ENCODE measurements around the gene HAGH.
A peak's percentile ranks its signal among the peaks of the same experiment; 100 is the strongest.

HAGH gene

DNA sequence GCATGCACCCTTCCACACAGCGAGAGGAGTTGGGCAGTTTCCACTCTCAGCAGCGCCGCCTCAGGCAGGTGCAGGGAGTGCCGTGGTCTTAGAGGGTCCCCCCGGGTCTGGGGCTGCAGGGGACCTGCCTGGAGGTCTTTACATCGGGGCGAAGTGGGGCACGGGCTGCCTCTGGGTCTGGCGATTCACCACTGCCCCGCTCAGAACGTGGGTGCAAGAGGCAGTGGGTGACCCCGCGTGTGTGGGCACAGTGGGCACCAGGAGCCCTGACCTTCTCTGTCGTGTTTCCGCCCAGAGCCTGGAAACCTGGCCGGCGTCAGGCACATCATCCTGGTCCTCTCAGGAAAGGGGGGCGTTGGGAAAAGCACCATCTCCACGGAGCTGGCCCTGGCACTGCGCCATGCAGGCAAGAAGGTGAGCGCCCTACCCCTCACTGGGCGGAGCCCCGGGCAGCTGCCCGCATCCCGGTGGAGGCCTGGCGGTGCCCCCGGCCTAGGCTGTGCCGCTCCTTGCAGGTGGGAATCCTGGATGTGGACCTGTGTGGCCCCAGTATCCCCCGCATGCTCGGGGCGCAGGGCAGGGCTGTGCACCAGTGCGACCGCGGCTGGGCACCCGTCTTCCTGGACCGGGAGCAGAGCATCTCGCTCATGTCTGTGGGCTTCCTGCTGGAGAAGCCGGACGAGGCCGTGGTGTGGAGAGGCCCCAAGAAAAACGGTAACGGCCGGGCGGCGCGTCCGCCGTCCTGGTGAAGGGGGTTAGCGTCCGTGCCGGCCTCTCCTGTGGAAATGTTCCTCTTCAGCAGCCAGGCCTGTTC is 40.2 kb downstream of the HAGH start:
- DNase-seq (ENCODE audit: low read depth in 2 of 2): no peak

DNA sequence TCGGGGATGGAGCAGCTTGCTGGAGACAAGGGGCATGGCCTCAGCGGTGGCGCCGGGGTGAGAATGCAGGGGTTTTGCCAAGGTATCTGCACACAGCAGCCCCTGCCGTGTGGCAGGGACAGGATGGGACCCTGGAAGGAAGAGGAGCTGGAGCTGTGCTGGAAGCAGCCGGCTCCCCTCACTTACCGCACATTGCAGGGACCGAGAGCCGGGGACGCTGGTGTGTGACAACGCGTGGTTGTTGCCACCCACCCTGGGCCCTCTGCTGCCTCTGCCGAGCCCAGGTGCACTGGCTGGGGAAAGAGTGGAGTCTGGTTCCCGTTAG is 40.8 kb downstream of the HAGH start:
- DNase-seq (ENCODE audit: low read depth in 2 of 2): no peak

DNA sequence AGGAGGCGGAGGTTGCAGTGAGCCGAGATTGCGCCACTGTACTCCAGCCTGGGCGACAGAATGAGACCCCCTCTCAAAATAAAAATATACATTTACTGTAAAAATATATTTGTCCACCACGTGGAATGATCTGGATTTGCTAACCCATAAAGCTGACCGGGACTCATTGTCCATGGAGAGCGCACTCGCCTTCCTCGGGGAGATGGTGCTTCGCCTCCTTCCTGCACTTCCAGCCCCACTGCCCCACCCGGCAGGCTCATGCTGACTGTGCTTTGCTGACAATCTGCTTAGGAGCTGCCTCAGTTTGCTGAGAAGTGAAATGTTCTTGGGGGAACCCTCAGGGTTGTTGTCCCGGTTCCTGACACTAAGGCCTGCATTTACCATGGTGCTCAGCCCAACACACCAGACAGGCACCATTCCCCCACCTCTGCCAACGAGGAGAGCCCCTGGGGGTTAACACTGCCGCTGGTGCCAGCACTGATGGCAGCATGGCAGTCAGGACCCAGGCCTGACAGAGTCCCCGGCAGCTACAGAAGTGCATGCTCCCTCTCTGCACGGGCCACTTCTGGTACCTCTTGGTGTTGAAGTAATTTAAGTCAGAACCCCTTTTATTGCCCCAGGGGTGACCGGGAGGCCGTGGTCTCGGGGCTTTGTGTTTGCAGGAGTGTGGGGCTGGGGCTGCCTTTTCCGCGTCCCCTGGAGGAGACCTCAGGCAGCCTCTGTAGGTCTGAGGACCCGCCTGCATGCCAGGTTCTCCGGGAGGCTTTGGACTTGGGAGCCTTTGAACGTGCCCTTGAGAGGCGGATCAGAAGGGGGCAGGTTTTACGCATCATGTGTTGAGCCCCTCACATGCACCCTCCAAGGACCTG is 41.4 kb downstream of the HAGH start:
- DNase-seq (ENCODE audit: low read depth in 2 of 2): no peak

DNA sequence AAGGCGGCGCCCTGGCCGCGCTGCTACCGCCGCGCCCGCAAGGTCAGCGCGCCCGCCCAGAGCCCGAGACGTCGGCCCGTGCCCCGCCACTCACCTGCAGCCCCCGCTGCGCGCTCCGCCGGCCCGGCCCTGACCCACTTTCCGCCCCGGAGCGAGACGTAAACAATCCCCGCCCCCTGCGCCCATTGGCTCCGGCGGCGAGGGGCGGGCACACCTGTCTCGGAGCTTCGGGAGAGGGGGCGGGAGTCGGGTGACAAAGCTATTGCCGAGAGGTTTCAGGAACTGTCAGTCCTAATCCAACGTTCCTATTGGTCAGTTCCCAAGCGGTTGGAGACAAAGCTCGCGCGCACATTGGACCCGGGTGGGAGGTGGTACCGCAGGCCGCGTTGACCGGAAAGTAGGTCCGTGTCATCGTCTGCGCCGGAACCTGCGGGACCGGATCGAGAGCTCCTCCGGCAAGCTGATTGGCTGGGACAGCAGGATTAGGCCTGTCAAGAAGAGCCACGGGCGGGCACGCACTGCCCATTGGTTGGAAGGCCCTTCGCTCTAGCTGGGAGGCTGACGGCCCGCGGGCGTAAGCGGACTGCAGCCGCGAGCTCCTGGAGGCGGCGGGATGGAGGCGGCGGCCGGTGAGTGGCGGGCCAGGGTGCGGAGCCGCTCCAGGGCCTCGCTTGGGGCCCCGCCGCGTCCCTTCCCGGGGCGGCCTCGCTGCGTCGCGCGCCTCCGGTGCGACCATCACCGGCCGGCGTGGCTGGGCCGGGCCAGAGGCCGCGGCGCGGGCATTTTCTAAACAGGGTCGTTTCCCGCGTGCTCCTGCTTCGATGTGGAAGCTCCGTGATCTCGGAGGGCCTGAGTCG is 44.0 kb downstream of the HAGH start, which contains the start of the genes NUBP2 and SPSB3:
Gene NUBP2 (plus strand): TSS at position 553 of the 857 bp plus-strand sequence. CDS start 61 bp downstream, at position 614.
Gene SPSB3 (minus strand): TSS at position 164 of the 857 bp plus-strand sequence. CDS start 1,088 bp downstream, outside the sequence.
- peak; percentile 82 to 94 for DNase-seq (ENCODE audit: low read depth in 2 of 2)

DNA sequence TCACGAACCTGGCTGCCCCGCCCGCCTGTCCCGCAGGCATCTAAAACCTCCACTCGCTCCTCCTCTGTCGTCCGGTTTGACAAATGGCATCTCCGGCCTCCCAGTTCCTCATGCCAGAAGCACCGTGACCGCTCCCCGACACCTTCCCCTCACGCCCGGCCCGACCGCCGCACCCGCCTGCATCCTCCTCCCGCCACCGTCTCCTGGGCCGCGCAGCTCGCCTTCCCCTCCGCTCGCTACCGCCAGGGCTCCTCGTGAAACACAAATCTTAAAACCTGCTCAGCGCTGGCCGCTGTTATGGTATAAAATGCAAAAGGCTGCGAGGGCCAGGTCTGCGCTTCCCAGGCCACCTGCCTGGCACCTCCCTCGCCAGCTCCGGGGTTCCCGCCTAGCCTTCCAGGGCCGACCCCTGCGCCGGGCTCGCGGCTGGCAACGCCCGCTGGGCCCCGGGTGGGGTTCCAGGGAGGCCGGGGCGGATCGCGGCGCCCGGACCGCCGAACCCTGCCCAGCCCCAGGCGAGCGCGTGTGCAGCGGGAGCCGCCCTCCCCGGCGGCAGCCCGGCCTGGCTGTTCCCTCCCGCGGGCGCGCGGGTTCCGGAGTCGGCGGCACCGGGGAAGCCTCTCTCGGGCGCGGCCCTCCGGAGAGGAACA is 44.7 kb downstream of the HAGH start:
- no peak for DNase-seq (ENCODE audit: low read depth in 2 of 2)

DNA sequence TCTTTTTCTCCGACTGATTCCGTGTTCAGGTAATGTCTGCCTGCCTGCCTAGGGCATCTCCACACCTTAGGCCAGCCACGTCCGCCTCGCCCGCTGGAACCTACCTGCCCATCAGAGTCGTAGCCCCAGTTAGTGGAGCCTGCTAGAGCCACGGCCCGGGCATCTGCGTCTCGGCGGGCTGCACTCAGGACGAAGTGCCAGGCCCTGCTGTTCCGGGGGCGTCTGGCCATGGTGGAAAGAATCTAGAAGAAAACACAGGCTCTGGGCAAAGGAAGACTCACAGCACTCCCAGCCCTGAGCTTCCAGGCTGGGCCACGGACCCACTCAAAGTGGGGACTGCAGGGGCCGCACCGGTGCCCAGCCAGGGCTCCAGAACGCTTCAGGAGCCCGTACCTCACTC is 45.4 kb downstream of the HAGH start:
- DNase-seq (ENCODE audit: low read depth in 2 of 2): no peak

DNA sequence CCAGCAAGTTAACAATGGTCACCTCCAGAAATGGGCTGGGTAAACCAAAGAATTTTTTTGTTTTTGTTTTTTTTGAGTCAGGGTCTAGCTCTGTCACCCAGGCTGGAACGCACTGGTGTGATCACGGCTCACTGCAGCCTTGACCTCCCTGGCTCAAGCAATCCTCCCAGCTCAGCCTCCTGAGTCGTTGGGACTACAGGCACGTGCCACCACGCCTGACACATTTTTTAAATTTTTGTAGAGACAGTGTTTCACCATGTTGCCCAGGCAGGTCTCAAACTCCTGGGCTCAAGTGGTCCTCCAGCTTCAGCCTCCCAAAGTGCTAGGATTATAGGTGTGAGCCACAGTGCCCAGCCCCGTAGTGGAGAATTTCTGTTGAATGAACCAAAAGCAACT is 46.0 kb downstream of the HAGH start:
- no peak for DNase-seq (ENCODE audit: low read depth in 2 of 2)

DNA sequence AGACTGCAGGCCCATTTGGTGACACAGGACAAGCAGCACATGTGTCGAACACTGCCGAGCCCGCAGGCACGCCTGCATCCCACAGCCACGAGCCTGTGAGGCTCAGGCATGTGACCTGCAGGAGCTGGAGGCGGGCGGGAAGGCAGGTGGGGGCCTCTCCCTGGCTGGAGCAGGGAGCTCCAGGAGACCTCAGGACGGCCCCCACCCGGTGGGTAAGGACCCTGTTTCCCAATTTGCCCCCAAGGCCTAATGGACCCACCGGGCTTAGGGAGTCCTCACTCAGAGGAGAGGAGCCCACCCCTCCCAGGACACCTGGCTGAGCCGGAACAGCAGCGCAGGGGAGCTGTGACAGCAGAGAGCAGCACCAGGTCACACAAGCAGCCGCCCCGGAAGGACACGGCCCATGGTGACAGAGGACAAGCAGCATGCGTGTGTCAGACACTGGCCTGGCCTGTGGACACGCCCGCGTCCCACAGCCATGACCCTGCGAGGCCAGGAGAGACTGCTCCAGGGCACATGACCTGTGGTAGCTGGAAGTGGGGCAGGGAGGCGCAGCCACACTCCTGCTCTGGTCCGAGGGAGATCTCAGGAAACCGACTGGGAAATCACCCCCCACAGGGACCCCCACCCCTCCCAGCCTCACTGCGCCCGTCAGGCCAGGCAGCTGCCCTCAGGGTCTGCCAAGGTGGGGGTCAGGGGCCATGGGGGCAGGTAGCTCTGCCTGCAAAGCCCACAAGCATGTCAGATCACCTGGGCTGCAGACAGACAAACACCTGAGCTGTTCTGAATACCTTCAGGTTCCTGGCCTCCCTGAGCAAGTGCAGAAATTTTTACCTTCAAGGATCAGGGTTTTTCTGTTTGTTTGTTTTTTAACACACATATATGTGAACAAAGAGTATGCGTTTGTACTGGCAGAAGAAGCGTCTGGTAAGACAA is 46.6 kb downstream of the HAGH start:
- no peak for DNase-seq (ENCODE audit: low read depth in 2 of 2)

DNA sequence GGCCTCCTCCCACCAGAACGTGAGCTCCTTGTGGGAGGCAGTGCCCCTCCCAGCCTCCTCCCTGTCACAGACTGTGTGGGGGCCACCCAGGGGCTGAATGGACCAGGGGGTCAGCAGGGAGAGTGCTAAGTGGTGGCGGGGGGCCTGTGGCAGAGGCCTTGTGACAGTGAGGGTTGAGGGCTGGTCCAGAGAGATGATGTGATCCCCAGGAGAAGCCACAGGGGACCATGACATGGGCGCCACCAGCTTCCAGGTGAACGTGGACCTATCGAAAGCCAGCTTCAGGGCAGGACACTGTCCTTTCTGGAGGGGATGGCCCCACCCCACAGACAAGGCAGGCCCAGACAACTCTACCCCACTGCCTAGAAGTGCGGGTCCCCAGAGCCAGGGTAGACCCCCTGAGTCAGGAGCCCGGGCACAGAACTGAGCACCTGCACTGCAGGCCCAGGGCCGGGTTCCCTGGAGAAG is 47.4 kb downstream of the HAGH start:
- DNase-seq (ENCODE audit: low read depth in 2 of 2): no peak

DNA sequence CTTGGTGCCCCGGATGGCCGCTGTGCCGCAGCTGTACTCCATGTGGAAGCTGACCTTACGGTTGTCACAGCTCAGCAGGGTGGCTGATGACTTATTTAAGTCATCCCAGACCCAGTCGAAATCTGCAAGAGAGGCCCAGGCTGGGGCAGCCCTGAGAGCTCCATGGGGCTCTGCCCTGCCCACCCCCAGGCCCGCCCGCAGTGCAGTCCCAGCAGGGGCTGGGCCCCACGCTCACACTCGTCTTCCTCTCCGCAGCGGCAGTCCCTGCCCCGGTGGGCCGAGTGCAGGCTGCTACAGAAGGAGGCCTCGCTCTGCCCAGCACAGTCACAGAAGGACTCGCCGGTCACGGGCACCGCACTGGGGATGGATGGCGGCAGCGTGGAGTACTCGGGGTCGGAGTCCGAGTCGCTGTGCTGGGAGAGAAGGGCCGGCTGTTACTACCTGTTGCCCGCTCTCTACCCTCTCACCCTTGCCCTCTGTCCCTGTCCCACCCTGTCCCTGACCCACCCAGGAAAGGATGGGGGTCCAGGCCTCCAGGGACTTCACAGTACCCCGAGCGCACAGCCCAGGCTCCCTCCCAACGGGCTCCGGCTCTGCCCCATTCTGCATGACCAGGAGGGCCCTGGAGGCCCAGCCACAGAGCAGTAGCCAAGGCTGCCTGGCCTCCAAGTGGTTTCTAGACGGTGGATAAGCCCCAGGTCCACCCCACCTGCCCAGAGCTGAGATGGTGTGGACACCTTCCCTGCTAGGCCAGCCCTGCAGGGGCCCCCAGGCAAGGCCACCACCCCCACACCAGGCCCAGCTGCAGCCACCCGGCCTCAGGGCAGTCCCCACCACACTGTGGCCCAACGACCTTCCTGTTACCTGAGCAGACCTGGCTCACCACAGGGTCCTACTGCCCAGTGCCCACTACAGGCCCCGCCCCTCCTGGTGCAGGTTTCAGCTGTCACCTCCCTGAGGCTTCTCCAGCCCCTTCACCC is 48.1 kb downstream of the HAGH start:
- DNase-seq (ENCODE audit: low read depth in 2 of 2): no peak

DNA sequence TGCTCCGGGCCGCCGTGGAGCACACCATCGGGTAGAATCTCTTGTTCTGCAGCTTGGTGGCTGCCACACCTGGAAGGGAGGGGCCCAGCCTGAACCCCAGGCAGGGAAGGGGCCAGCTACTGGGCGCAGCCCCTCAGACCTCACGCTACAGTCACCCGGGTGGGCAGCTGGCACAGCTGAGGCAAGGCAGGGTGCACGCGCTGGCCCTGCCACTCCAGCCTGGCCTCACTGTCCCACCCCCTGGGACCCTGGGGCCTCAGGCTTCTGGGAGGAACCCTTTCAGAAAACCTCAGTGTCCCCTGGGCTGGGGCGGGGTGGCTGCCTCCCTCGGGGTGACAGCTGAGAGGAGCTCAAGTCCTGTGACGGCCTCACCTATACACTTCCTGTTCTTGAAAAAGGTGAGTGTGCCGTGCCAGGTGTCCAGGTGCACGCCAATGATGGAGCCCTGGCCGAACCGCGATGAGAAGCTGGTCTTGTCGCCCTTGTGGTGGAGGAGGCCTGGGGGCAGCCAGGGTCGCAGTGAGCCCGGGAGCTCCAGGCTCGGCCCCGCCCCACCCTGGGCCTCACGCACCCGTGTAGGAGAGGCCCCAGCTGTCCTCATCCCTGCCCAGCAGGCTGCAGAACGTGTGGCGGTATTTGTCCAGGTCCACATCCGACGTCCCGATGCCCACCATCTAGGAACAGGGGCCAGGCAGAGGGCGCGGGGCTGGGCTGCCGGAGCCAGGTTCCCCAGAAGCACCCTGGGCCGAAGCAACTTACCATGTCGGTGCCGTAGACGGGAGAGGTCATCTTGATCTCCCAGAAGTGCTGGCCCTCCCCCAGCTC is 49.0 kb downstream of the HAGH start:
- no peak for DNase-seq (ENCODE audit: low read depth in 2 of 2)

DNA sequence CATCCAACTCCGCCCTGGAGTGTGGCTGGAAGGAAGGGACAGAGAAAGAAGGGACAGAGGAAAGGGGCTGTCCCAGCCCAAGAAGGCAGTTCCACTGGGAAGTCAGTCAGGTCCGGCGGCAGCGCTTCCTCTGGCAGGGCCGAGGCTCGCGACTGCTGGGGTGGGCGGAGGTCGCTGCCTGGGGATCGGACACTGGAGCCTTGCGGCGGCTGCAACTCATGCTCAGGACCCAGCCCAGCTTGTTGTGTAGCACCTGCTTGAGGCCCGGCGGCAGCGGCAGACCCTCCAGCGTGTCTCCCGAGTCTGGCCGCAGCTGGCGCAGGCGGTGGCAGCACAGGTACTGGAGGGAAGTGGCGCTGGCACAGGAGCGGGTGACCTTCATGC is 49.6 kb downstream of the HAGH start:
- no peak for DNase-seq (ENCODE audit: low read depth in 2 of 2)

DNA sequence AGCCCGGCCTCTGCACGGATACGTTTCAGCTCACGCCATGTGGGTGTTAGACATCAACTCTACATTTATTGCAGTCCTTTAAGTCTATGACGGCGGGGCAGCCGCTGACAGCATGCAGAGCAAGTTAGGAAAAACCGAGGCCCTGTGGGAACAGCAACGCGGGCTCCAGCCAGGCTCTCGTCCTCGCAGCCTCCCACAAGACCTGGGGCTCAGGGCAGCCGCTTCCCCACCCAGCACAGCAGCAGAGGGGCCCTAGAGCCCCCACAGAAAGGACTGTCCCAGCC is 50.0 kb downstream of the HAGH start:
- DNase-seq (ENCODE audit: low read depth in 2 of 2): no peak

DNA sequence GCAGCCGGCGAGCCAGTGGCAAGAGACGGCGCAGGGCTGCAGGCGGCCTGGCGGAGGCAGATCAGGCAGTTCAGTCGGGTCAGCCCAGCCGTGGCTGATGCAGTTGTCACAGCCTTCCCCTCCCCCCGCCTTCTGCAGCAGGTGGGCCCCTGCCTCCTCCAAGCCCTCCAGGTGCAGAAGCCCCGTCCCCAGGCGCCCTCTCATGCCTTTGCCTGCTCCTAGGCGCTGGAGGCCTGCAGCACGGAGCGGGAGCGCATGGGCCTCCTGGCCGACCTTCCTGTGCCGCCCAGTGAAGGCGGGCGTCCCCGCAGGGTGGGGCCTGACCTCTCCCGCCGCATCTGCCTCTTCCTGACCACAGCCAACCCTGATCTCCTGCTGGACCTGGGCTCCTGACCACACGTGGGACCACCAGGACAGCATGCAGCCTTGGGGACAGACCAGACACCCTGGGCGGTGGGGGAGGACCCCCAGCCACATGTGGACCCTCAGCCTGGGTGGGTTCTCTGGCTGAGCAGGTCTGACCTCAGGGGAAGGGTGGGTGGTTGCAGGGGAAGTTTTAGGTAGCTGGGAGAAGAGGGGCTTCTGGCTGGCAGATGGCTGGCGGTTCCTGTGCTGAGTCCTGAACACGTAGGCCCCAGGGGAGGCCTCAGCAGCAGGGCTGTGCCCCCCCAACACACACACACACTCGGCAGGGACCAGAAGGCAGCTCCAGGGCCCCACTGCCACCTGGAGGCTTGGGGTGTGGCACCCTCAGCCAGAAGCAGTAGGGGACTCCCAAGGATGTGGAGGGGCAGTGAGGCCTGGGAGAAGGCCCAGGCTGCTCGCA is 50.6 kb downstream of the HAGH start:
- no peak for DNase-seq (ENCODE audit: low read depth in 2 of 2)

DNA sequence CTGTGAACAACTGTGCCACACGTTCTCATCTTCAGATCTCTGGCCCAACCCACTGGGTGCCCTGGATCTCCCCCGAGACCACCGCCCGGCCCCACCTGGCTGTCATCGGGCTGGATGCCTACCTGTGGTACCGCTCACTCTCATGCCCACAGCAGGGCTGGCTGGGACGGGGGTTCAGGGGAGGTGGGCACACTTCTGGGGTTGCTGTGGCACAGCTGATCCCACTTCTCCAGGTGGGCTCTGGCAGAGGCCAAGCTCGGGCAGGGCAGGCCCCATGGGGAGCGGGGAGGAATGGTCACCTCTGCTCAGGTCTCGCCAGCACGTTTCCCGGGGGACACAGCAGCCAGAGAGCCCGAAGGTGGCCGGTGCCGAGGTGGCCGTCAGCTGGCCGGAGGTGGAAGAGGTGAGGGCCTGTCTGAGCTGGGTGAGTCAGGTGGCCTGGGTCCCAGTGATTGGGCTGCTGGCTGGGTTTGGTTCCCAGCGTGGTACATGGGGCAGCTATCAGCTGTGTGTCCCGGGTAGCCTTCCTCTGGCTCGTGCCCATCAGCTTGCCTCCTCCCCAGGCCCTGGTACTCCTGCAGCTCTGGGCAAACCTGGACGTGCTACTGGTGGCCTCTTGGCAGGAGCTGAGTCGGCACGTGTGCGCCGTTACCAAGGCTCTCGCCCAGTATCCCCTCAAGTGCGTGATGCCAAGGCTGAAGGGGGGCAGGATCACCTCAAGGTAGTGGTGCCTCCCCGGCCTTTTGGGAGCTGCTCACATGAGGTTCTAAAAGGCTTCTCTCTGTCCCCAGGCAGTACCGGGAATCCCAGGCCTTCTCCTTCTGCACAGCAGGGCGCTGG is 51.4 kb downstream of the HAGH start:
- DNase-seq (ENCODE audit: low read depth in 2 of 2): no peak

DNA sequence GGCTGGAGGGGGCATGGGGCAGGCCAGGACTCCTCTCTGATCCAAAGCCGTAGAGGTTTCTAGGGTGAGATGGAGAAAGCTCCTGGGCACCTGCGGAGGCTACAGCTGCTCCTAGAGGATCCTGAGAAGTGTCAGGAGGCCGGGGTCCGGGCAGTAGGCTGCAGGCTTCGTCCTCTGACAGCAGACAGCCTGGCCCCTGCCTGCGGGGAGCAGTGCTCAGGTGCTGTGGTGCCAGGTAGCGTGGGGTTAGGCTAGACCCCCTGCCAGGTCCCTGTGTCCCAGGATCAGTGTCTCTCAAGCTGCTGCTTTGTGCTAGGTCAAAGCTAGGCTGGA is 52.2 kb downstream of the HAGH start:
- no peak for DNase-seq (ENCODE audit: low read depth in 2 of 2)
